ENCODE data around the gene FOXP3.

DNA sequence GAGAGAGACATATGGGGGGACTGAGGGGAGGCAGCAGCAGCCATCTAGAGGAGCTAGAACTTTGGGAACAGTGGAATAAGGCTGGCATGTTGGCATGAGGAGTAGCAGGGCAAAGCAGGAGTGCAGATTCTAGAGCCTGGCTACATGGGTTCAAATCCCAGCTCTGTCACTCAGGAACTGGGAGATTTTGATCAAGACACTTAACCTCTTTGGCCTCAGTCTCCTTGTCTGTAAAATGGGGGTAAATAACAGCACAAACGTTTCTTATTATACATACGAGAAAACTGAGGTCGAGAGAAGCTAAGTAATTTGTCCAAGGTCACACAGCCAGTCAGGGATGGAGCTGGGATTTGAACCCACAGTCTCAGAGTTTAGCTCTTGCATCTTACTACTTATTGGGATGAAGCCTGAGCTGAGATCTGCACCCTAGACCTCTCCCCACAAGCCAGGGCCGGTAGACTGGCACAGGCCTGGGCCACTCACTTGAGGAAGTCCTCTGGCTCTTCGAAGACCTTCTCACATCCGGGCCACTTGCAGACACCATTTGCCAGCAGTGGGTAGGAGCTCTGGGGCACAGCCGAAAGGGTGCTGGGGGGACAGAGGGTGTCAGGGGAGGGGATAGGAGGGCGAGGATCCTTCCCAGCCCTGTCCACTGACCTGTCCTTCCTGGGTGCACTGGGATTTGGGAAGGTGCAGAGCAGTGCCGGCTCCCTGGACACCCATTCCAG lies 8.1 kb downstream of the FOXP3 start:
- TF ChIP-seq POLR2A (IDR thresholded peaks at IDR 0.05; ENCODE audit: low read depth, low read length) (no peak), POLR2AphosphoS5 (IDR thresholded peaks at IDR 0.05; ENCODE audit: low read depth, low read length) (no peak), TAF1 (IDR thresholded peaks at IDR 0.05; ENCODE audit: borderline replicate concordance, low read depth, low read length) (no peak)
